Right lung (tissue), 5 donors: Measurements from ENCODE around the gene NEUROD4. TPM values are rescaled to one million over a fixed set of nuclear protein-coding genes. Genes with fewer than 3 reads are reported as not detected.

Experiments
- DNase-seq, 2 donors: peaks; one replicate each; pipeline ENCODE4 v3.0.0-alpha.2; 2013
- polyA plus RNA-seq, 5 donors: library from polyadenylated mRNA; unstranded; fragments of 120-200 nt; gene quantifications; one replicate each; pipeline versions ENCODE4 v1.2.1 to v1.2.3, GENCODE V29; 2013; ENCODE audit warnings: inconsistent platforms in 1 of 5, low replicate concordance in 1 of 5; ENCODE audit not compliant: insufficient read length in 5 of 5, insufficient read depth in 1 of 5

Gene NEUROD4
- polyA plus RNA-seq, 5 donors = 0.04 to 0.09 TPM; not detected in 3

DNA sequence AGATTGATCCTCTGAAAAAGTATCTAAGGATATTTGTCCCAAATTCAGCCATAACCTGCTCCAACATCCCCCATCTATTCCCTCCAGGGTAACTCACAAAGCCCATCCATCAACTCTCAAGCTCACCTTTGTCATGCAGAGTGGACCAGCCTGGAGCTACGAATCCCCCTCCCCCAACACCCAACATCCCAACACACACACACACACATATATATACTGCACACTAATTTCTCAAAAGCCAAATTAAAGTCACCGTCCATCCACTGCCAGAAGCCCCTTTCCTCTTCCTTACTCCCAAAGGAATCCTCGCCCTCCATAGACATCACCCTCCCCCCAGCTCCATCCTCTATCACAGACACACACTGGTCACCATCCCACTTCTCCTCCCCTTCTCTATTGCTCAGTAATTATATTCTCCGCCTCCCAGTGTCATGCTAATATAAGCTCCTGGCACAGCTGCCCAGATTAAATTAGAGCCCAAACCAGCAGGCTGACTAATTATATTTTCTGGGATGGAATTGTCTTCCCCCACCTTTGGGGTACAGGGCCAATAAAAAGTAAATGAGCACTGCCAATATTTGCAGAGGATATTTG, 21.7 kb upstream of the NEUROD4 start:
- no peak for DNase-seq

- DNase-seq = no peak
Measured at GRCh38 chr12:54998958-54999510, 20.7 kb upstream of the NEUROD4 start.

DNA sequence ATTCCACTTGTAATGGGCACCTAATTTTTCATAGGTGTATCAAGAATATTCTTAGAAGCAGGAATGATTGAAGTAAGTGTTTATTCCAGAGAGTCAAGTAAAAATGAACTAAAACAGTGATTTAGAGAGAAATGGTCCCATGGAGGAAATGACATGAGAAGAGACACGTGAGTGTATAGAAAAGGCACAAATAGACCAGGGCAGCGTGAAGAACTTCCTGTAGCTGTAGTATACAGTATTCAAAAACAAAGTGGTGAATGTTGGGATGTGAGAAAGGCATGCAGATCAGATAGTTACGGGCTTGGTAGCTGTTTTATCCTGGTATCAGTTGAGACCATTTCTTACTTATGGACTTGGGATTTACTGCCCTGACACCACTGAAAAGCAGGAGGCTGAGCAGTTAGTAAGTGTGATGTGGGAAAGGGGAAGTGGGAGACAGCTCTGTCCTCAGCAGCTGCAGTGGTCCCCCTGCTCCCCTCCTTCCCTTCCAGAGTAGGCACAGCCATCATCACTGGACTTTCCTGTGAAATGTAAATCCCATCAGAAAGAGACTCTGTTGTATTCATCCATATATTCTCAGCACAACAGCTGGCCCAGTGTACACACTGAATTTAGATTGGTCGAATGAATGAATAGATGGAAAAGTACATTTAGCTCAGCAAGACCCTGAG, 18.4 kb upstream of the NEUROD4 start:
- no peak for DNase-seq

GRCh38 chr12:55002355-55002754, 17.4 kb upstream of the NEUROD4 start:
- no peak for DNase-seq

- peak; percentile 19 to 25 for DNase-seq
Measured at GRCh38 chr12:55008944-55009585, 10.7 kb upstream of the NEUROD4 start.

- DNase-seq = no peak
Measured at GRCh38 chr12:55017416-55017925, 2.3 kb upstream of the NEUROD4 start.

GRCh38 chr12:55024575-55024974, 4.8 kb downstream of the NEUROD4 start:
- DNase-seq = no peak

DNA sequence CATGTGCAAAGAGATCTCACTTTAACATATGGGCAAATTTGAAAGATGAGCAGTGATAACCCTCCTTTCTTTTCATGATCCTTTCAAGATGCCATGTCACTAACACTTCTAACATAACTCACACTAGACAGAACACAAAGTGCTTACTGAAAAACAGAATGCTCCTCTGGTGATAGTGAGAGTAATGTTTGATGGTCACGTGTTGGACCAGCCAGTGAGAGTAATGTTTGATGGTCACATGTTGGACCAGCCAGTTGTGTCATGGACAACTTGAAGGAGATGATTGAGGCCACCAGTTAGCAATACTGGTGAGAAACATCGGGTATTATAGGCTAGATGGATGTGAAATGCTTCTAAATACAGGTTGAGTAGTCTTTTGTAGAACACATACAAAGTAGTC, 5.7 kb downstream of the NEUROD4 start:
- DNase-seq = no peak

- DNase-seq = no peak
Measured at GRCh38 chr12:55034218-55034617, 14.4 kb downstream of the NEUROD4 start.

- DNase-seq = no peak
Measured at GRCh38 chr12:55036326-55037115, 16.7 kb downstream of the NEUROD4 start.

GRCh38 chr12:55037351-55037987, 17.7 kb downstream of the NEUROD4 start:
- DNase-seq = no peak

DNA sequence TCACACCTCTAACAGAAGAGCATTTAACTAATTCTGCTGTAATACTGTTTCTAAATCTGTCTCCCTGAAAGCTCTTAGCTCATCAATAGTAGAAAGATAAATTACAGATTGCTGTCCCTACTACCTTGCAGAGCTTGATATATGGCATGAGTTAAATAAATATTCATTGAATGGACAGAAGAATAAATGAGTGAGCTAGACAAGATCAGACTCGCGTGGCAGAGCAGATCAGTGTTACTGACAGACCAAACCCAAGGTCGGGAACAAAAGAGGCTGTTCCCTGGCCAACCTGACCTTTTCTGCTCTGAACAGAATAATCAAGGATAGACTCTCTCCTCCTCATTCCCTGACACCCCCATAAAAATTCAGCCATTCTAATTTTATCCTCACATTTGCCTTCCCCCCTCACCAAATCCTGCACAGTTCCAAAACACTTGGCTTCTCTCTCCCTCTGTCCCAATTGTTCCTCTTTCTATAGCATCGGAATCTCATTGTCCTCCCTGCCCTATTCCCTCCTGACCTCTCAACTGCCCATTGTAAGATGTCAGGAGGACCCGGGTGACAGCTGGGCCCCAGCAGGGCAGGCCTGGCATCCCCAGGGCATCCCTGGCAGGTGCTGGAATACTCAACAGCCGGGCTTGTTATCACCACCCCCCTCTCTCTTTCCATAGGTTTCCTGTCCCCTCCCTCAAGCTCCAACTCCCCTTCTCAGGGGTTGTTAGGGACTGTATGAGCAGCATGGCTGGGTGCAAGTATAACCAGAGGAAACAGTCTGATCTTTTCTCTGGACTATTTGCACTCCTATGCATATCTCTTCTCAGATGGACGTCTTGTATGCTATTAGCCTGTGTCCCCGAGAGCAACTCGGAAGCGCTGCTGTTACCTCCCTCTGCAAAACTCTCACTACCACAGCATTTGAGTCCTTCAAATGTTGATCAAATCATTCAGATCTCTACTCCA, 19.9 kb downstream of the NEUROD4 start:
- DNase-seq = no peak

GRCh38 chr12:55041345-55042055, 21.7 kb downstream of the NEUROD4 start:
- no peak for DNase-seq

GRCh38 chr12:55043542-55043941, 23.8 kb downstream of the NEUROD4 start:
- no peak for DNase-seq

GRCh38 chr12:55044135-55044534, 24.4 kb downstream of the NEUROD4 start:
- DNase-seq = no peak

DNA sequence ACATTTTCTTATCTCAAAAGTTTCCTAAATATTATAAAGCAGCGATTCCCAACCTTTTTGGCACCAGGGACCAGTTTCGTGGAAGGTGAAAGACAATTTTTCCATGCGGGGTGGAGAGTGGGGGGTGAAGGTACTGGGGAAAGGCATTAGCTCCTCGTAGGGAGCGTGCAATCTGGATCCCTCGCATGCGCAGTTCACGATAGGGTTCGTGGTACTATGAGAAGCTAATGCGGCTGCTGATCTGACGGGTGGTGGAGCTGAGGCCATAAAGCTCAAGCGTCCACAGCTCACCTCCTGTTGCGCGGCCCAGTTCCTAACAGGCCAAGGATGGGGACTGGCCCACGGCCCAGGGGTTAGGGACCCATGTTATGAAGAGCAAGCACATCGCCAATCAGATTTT, 29.9 kb downstream of the NEUROD4 start:
- DNase-seq = no peak

- DNase-seq = no peak
Measured at GRCh38 chr12:55051197-55051947, 31.6 kb downstream of the NEUROD4 start.

- DNase-seq = no peak
Measured at GRCh38 chr12:55057481-55057880, 37.7 kb downstream of the NEUROD4 start.

GRCh38 chr12:55058082-55058481, 38.3 kb downstream of the NEUROD4 start:
- no peak for DNase-seq
